H1 (cell line): ENCODE measurements around the gene EPHA2. TPM values are rescaled to one million over a fixed set of nuclear protein-coding genes. Genes with fewer than 3 reads are reported as not detected.

Experiments
- BRCA1 ChIP-seq: IDR thresholded peaks from 2 replicates; pipeline ENCODE4 v1.6.1; 2012; ENCODE audit warnings: low read depth, low read length, improper control_type of control experiment
- CHD2 ChIP-seq: IDR thresholded peaks from 2 replicates; pipeline ENCODE4 v1.6.1; 2012; ENCODE audit warnings: low read length, improper control_type of control experiment
- CHD7 ChIP-seq: fragments of 300-600 bp; sonication (generic); IDR thresholded peaks from 2 replicates; pipeline ENCODE4 v1.7.1; 2012; ENCODE audit warnings: low read length, moderate library complexity, mild to moderate bottlenecking, inconsistent platforms; ENCODE audit not compliant: insufficient replicate concordance
- CREB1 ChIP-seq: IDR thresholded peaks from 2 replicates; pipeline ENCODE4 v1.6.1; 2012; ENCODE audit warnings: inconsistent platforms
- NANOG ChIP-seq: IDR thresholded peaks from 2 replicates; pipeline ENCODE4 v1.6.1; 2011; ENCODE audit warnings: low read length, low read depth, mild to moderate bottlenecking, inconsistent platforms; ENCODE audit not compliant: insufficient read depth, poor library complexity, severe bottlenecking
- NRF1 ChIP-seq: IDR thresholded peaks from 2 replicates; pipeline ENCODE4 v1.6.1; 2011; ENCODE audit warnings: mild to moderate bottlenecking, low read depth, low read length, improper control_type of control experiment
- RBBP5 ChIP-seq: IDR thresholded peaks from 2 replicates; pipeline ENCODE4 v1.7.1; 2012; ENCODE audit warnings: low read depth, mild to moderate bottlenecking, inconsistent platforms, low read length, moderate library complexity, borderline replicate concordance
- SIX5 ChIP-seq: IDR thresholded peaks from 2 replicates; pipeline ENCODE4 v1.6.1; 2011; ENCODE audit warnings: mild to moderate bottlenecking, low read depth, low read length
- TAF7 ChIP-seq: optimal IDR thresholded peaks from 2 replicates; pipeline ENCODE3; 2011; ENCODE audit warnings: low read depth, mild to moderate bottlenecking, inconsistent platforms, low read length, moderate library complexity, borderline replicate concordance
- TBP ChIP-seq: IDR thresholded peaks from 2 replicates; pipeline ENCODE4 v1.6.1; 2011; ENCODE audit warnings: low read depth, low read length, improper control_type of control experiment
- USF2 ChIP-seq: IDR thresholded peaks from 2 replicates; pipeline ENCODE4 v1.6.1; 2011; ENCODE audit warnings: low read length, improper control_type of control experiment
- ZNF274 ChIP-seq: IDR thresholded peaks from 2 replicates; pipeline ENCODE4 v1.7.0; 2012; ENCODE audit warnings: low read length, borderline replicate concordance; ENCODE audit errors: extremely low read depth
- polyA plus RNA-seq, 7 experiments: library from polyadenylated mRNA; depleted of rRNA in 3 of 7; stranded (reverse) in 5 of 7; unstranded in 2 of 7; fragments of >200 nt in 5 of 7; fragments of 200-250 nt in 2 of 7; gene quantifications; 1 replicate in 5 of 7; 2 replicates in 1 of 7; 4 replicates in 1 of 7; pipeline versions ENCODE4 v1.2.1 to v1.2.3, GENCODE V29; 2011 to 2013; ENCODE audit warnings: missing spikeins in 2 of 7, mixed read lengths in 2 of 7
- total RNA-seq: library from RNA; stranded (reverse); fragmentation: NEBNext Ultra II Directional; extraction: Animal tissue kit (Norgen Biotek cat#: 25700); gene quantifications from 2 replicates; pipeline ENCODE4 v1.2.1, GENCODE V29; 2021

The EPHA2 gene
- total and polyA plus RNA-seq, 2 of the 8 experiments (the other 6 are each of a cell fraction or from before 2014, with no cell fraction given), result 26.8 to 33.6 TPM

GRCh38 chr1:16129316-16129715, 26.6 kb downstream of the EPHA2 start (continued):
- TF ChIP-seq CHD7, result no peak
- TF ChIP-seq SIX5, result no peak
- no peak for TF ChIP-seq RBBP5
- TF ChIP-seq TBP, result no peak
- no peak for TF ChIP-seq NANOG
- TF ChIP-seq TAF7, result no peak
- no peak for TF ChIP-seq BRCA1
- TF ChIP-seq USF2, result no peak
- TF ChIP-seq CREB1, result no peak
- no peak for TF ChIP-seq ZNF274
- TF ChIP-seq NRF1, result no peak
- TF ChIP-seq CHD2, result no peak
